Heart left ventricle (tissue), 16 donors: ENCODE data around the gene CD24. TPM values are rescaled to one million over a fixed set of nuclear protein-coding genes. Genes with fewer than 3 reads are reported as not detected.

Experiments
- ATAC-seq, 4 donors: fragments of 200-7000 bp; cut with Tn5 transposase; one replicate each; pipeline ENCODE4 v1.9.1; 2020 to 2022; ENCODE audit warnings: moderate library complexity in 4 of 4, mild to moderate bottlenecking in 3 of 4, moderate number of reproducible peaks in 1 of 4
- DNase-seq, 5 donors: peaks; one replicate each; pipeline ENCODE4 v3.0.0-alpha.2; 2020
- H3K27ac ChIP-seq, 12 donors: fragments of 200-600 bp; sonication (generic) in 4 of 12; one replicate each; pipeline versions ENCODE4 v1.5.0 to v1.8.0; 2016 to 2022; ENCODE audit warnings: mild to moderate bottlenecking in 2 of 12
- H3K27me3 ChIP-seq, 9 donors: fragments of 200-600 bp; sonication (generic) in 2 of 9; one replicate each; pipeline versions ENCODE4 v1.5.1 to v1.8.0; 2016 to 2022; ENCODE audit warnings: mild to moderate bottlenecking in 3 of 9
- H3K36me3 ChIP-seq, 9 donors: fragments of 200-600 bp; sonication (generic) in 2 of 9; one replicate each; pipeline versions ENCODE4 v1.5.0 to v1.8.0; 2018 to 2022; ENCODE audit warnings: mild to moderate bottlenecking in 2 of 9
- H3K4me1 ChIP-seq, 12 donors: fragments of 200-600 bp; sonication (generic) in 4 of 12; one replicate each; pipeline versions ENCODE4 v1.5.0 to v1.8.0; 2016 to 2022; ENCODE audit warnings: mild to moderate bottlenecking in 3 of 12
- H3K4me3 ChIP-seq, 12 donors: fragments of 200-600 bp; sonication (generic) in 4 of 12; one replicate each; pipeline versions ENCODE4 v1.5.0 to v1.8.0; 2017 to 2022; ENCODE audit warnings: mild to moderate bottlenecking in 9 of 12, moderate library complexity in 4 of 12
- H3K9me3 ChIP-seq, 12 donors: fragments of 200-600 bp; sonication (generic) in 4 of 12; one replicate each; pipeline versions ENCODE4 v1.5.0 to v1.8.0; 2016 to 2022; ENCODE audit warnings: mild to moderate bottlenecking in 1 of 12
- CTCF ChIP-seq, 12 donors: fragments of 200-600 bp; sonication (generic) in 4 of 12; IDR thresholded peaks; one replicate each; pipeline versions ENCODE4 v1.5.0 to v1.8.0; 2018 to 2022; ENCODE audit warnings: antibody characterized with exemption in 12 of 12, mild to moderate bottlenecking in 5 of 12
- POLR2A ChIP-seq, 2 donors: fragments of 450-650 bp; IDR thresholded peaks; one replicate each; pipeline ENCODE4 v1.6.1; 2017; ENCODE audit warnings: antibody characterized with exemption in 2 of 2, mild to moderate bottlenecking in 2 of 2, moderate library complexity in 2 of 2
- WGBS, 4 donors: extraction: QIAGEN DNeasy Blood & Tissue Kit in 2 of 4; methylation state at CpG; one replicate each; pipeline versions ENCODE4 v1.1.5 to v1.1.7; 2013 to 2018; 5-methylcytosine and 5-hydroxymethylcytosine counted together
- intact Hi-C, 10 donors: fragments of 100-400 bp; cut with DNase I; formaldehyde crosslinking; loops; one replicate each; pipeline versions ENCODE4 v1.11.1 to v1.14.2; 2022
- polyA plus RNA-seq, 2 donors: library from polyadenylated mRNA; stranded (reverse); fragments of 200-250 nt; gene quantifications; one replicate each; pipeline ENCODE4 v1.2.3, GENCODE V29; 2013
- total RNA-seq, 9 donors: library from RNA; depleted of rRNA in 2 of 9; stranded (reverse); fragments of >200 nt in 2 of 9; fragmentation: NEBNext Ultra II Directional in 3 of 9; extraction: Animal tissue kit (Norgen Biotek cat#: 25700) in 3 of 9; gene quantifications; one replicate each; pipeline versions ENCODE4 v1.1.0 to v1.2.4, GENCODE V29; 2016 to 2023
- donor health status: ischemic (EF 13 %, LVEDD 7.1; RV severe dilation, severe dysfunction).
- donor health status: healthy with polysubstance abuse.
- donor health status: DM: no; HTN: yes; CAD: no.
- donor health status: DM: no; HTN: no; CAD: no.
- donor health status: ischemic (EF 25% LVEDD 6.9; RV normal size, moderate dysfunction).
- donor health status: ischemic (EF 25% LVEDD 5.7; RV mildly dilated, moderate dysfunction).
- donor health status: healthy.
- donor health status: DM: yes; HTN: yes; CAD: no.
- donor health status: ischemic (EF 35%, LVEDD 5.7; RV mildly dilated, moderate dysfunction).
- donor health status: nonischemic (EF 11% LVEDD 7.7; RV severe dilation, severe dysfunction).
- donor health status: DM: yes; HTN: yes; CAD: no.
- donor health status: PGD.
- donor health status: ischemic (EF 29% LVEDD 5.4; RV normal size, mild dysfunction).
- donor health status: nonischemic (EF 23%, LVEDD 6.1; RV moderate dilation, normal function).

The CD24 gene
- total and polyA plus RNA-seq, 11 donors = 0.16 to 2.8 (median 0.90) TPM; not detected in 3

DNA sequence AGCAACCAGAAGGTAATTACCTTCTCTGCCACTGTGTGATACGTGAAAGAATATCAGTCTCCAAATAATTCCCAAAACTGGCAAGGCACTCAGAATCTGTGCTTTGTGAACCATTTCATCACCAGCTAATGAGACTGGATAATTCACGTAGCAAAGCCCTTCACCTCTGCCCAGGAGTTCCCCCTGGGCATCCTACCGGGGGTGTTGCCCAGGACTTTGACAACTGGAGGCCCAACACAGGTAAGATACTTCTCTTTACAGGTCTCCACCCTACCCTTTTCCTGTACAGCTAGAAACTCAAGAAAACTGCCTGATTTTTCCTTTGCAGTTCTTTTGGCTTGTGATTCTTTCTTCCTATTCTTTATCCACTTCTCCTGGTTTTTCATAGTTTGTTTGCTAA is 2.7 kb upstream of the CD24 start:
- no peaks in the 10 kb centered on the region for H3K36me3 ChIP-seq
- H3K27me3 ChIP-seq = peaks cover 25 to 82% (median 51%) of the 10 kb centered on the region in 9 donors
- no peaks in the 10 kb centered on the region for H3K9me3 ChIP-seq
- TF ChIP-seq CTCF (IDR thresholded peaks at IDR 0.05) = no peak
- TF ChIP-seq POLR2A (IDR thresholded peaks at IDR 0.05) = no peak
- WGBS, 4 donors = 63 to 78% (median 72%) methylated on average over 3 of the region's 3 CpGs
- intact Hi-C loops = loop anchor here in 8 of 10 donors (5.0 to 10.0 kb wide), 8 partner anchors 352 to 642 kb away; partner anchors contain the start of genes QRSL1 (in 1 of the 8) and RTN4IP1 (in 1 of the 8)
- no peak overlapping the region for H3K27ac ChIP-seq
- DNase-seq (no peak), ATAC-seq (no peak)
- H3K4me3 ChIP-seq = no peak overlapping the region
- peaks cover 0 to 25% (median 14%) of the 10 kb centered on the region in 12 donors for H3K4me1 ChIP-seq

- peaks cover 25 to 90% (median 58%) of the 10 kb centered on the region in 9 donors for H3K27me3 ChIP-seq
Observed at GRCh38 chr6:106976270-106976669, 1.7 kb upstream of the CD24 start.

DNA sequence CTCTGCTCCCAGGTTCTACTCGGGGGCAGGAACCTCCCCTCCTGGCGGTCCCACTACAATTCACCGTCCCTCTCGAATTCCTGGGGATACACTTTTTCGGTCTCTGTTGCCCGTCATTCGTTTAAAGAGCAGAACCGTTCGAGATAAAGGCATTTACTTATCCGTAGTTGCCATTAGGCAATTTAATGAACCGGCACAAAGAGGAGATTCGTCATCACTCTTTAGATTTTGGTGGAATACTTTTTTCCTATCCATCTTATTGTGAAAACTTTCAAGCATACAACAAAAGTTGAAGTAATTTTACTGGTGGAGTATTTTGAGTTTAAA is 1.2 kb upstream of the CD24 start:
- Histone ChIP-seq H3K27ac (no peak overlapping the region), H3K27me3 (peaks cover 25 to 85% (median 60%) of the 10 kb centered on the region in 9 donors), H3K36me3 (no peaks in the 10 kb centered on the region), H3K4me1 (peaks cover 0 to 25% (median 14%) of the 10 kb centered on the region in 12 donors), H3K9me3 (no peaks in the 10 kb centered on the region), H3K4me3 (peak overlapping the region; percentile 29 to 62 (median 49))
- TF ChIP-seq POLR2A (IDR thresholded peaks at IDR 0.05) (no peak), CTCF (IDR thresholded peaks at IDR 0.05) (no peak)
- no peak for ATAC-seq
- DNase-seq = no peak
- intact Hi-C loops = loop anchor here in 8 of 10 donors (5.0 to 10.0 kb wide), 8 partner anchors 351 to 641 kb away; partner anchors contain the start of genes QRSL1 (in 1 of the 8) and RTN4IP1 (in 1 of the 8)
- 2 to 5% (median 3%) methylated on average over 12 of the region's 12 CpGs for WGBS, 4 donors

More at GRCh38 chr6:106976270-106976669, 1.7 kb upstream of the CD24 start:
- 65 to 77% (median 71%) methylated on average over 5 of the region's 5 CpGs for WGBS, 4 donors
- Histone ChIP-seq H3K4me3 (no peak overlapping the region), H3K27ac (no peak overlapping the region), H3K36me3 (no peaks in the 10 kb centered on the region), H3K4me1 (peaks cover 0 to 25% (median 14%) of the 10 kb centered on the region in 12 donors), H3K9me3 (no peaks in the 10 kb centered on the region)
- intact Hi-C loops = loop anchor here in 8 of 10 donors (5.0 to 10.0 kb wide), 8 partner anchors 351 to 641 kb away; partner anchors contain the start of genes QRSL1 (in 1 of the 8) and RTN4IP1 (in 1 of the 8)
- ATAC-seq (no peak), DNase-seq (no peak)
- TF ChIP-seq POLR2A (IDR thresholded peaks at IDR 0.05) = no peak
- TF ChIP-seq CTCF (IDR thresholded peaks at IDR 0.05) = no peak

- peak overlapping the region; percentile 29 to 62 (median 49) for H3K4me3 ChIP-seq
- H3K27ac ChIP-seq = no peak overlapping the region
- H3K27me3 ChIP-seq = peaks cover 25 to 84% (median 61%) of the 10 kb centered on the region in 9 donors
- peaks cover 0 to 25% (median 14%) of the 10 kb centered on the region in 12 donors for H3K4me1 ChIP-seq
- 0 to 2% (median 1%) methylated on average over 16 to 90 of the region's 90 CpGs for WGBS, 4 donors
- H3K9me3 ChIP-seq = no peaks in the 10 kb centered on the region
- TF ChIP-seq POLR2A (IDR thresholded peaks at IDR 0.05) = no peak
- TF ChIP-seq CTCF (IDR thresholded peaks at IDR 0.05) = peak in 2 of 12 donors; percentile 8 to 14
- ATAC-seq (peak in 3 of 4 donors; percentile 65 to 85 (median 77)), DNase-seq (peak in 3 of 5 donors; percentile 24 to 70 (median 31))
- intact Hi-C loops = loop anchor here in 8 of 10 donors (5.0 to 10.0 kb wide), 8 partner anchors 350 to 640 kb away; partner anchors contain the start of genes QRSL1 (in 1 of the 8) and RTN4IP1 (in 1 of the 8)
- no peaks in the 10 kb centered on the region for H3K36me3 ChIP-seq
Observed at GRCh38 chr6:106974999-106975737, 639 bp upstream of the CD24 start.
